Transverse colon (tissue), 4 donors: ENCODE results near the gene ST6GAL1. TPM values are rescaled to one million over a fixed set of nuclear protein-coding genes. Genes with fewer than 3 reads are reported as not detected.

Experiments
- DNase-seq: peaks from one replicate; pipeline ENCODE4 v3.0.0-alpha.2; 2019
- H3K27ac ChIP-seq, 4 donors: fragments of 200-600 bp; sonication (generic); 2 replicates each; pipeline ENCODE4 v1.5.1; 2016 to 2018; ENCODE audit warnings: inconsistent platforms in 4 of 4
- H3K27me3 ChIP-seq: fragments of 200-600 bp; sonication (generic); 2 replicates; pipeline ENCODE4 v1.5.1; 2017; ENCODE audit warnings: inconsistent platforms
- H3K36me3 ChIP-seq, 4 donors: fragments of 200-600 bp; sonication (generic); 2 replicates each; pipeline ENCODE4 v1.5.1; 2017 to 2019; ENCODE audit warnings: inconsistent platforms in 4 of 4
- H3K4me1 ChIP-seq, 4 donors: fragments of 200-600 bp; sonication (generic); 2 replicates each; pipeline ENCODE4 v1.5.1; 2017 to 2020; ENCODE audit warnings: inconsistent platforms in 4 of 4
- H3K4me3 ChIP-seq, 4 donors: fragments of 200-600 bp; sonication (generic); 1 replicate in 1 of 4; 2 replicates in 3 of 4; pipeline versions ENCODE4 v1.5.1 to v1.6.1; 2017 to 2019; ENCODE audit warnings: inconsistent platforms in 4 of 4
- H3K9me3 ChIP-seq, 2 donors: fragments of 200-600 bp; sonication (generic); 2 replicates each; pipeline ENCODE4 v1.5.1; 2017 to 2019; ENCODE audit warnings: inconsistent platforms in 2 of 2
- EP300 ChIP-seq: sonication (generic); formaldehyde crosslinking; IDR thresholded peaks from one replicate; pipeline ENCODE4 v1.6.1; 2017; ENCODE audit warnings: antibody characterized with exemption, low read depth
- POLR2A ChIP-seq: fragments of 450-650 bp; IDR thresholded peaks from one replicate; pipeline ENCODE4 v1.6.1; 2016; ENCODE audit warnings: antibody characterized with exemption, mild to moderate bottlenecking, moderate library complexity
- POLR2AphosphoS5 ChIP-seq, 3 donors: sonication (generic); formaldehyde crosslinking; IDR thresholded peaks; one replicate each; pipeline ENCODE4 v1.6.1; 2016; ENCODE audit warnings: antibody characterized with exemption in 3 of 3
- WGBS, 2 donors: methylation state at CpG; one replicate each; pipeline ENCODE4 v1.1.5; 2018; ENCODE audit warnings: low coverage in 1 of 2; 5-methylcytosine and 5-hydroxymethylcytosine counted together
- in situ Hi-C, 4 donors: fragments of 200-750 bp; cut with MboI; loops; one replicate each; pipeline versions ENCODE4 v1.15.0 to v1.15.1; 2017; ENCODE audit warnings: low sequenced_read_pairs in 3 of 4, low pct_ligation_motif_present in 1 of 4, low pct_unique_long_range_greater_than_20kb in 1 of 4
- intact Hi-C: fragments of 100-400 bp; cut with DNase I; formaldehyde crosslinking; loops from one replicate; pipeline ENCODE4 v1.15.1; 2023; ENCODE audit warnings: low total_unique reads
- total RNA-seq, 4 donors: library from RNA; depleted of rRNA; stranded (reverse); fragments of >200 nt; gene quantifications; one replicate each; pipeline ENCODE4 v1.1.0, GENCODE V29; 2016
- TF ChIP-seq, protein P1 (sequence below), 5 experiments: fragments of 200-600 bp in 3 of 5; fragments of 450-650 bp in 2 of 5; sonication (generic) in 3 of 5; IDR thresholded peaks; 1 replicate in 2 of 5; 2 replicates in 3 of 5; pipeline ENCODE4 v1.5.1; 2016 to 2017; ENCODE audit warnings: antibody characterized with exemption in 5 of 5, inconsistent platforms in 3 of 5, mild to moderate bottlenecking in 2 of 5, moderate library complexity in 1 of 5

The ST6GAL1 gene
- total RNA-seq, 4 donors from 2014 or later = 22.4 to 50.5 (median 31.2) TPM

DNA sequence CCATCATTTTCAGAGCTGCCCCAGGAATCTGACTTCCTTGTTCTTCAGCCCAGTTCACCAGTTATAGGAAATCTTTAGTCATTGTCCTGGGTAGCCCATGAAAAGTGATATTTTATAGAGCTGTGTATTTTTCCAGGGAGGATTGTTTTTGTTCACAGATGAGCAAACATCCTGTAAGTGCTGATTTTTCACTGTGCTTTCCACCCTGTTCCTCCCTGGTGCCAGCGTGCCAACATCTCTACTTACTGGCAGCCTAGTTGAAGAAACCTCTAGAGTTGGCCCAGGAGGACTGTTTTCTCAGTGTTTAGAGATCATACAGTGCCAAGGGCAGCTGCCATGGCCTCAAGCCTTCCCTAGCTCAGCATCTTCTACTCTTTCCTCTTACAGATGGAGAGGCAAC lies 41.3 kb downstream of the ST6GAL1 start:
- Histone ChIP-seq H3K27ac (peak overlapping the region in 1 of 4 donors; percentile 17), H3K36me3 (no peaks in the 10 kb centered on the region), H3K4me3 (no peak overlapping the region), H3K9me3 (no peaks in the 10 kb centered on the region), H3K27me3 (no peaks in the 10 kb centered on the region), H3K4me1 (peaks cover 0 to under 1% (median 0%) of the 10 kb centered on the region in 4 donors)
- DNase-seq = no peak
- in situ Hi-C loops = no loop called here
- intact Hi-C loops = no loop called here
- no peak for TF ChIP-seq EP300
- TF ChIP-seq POLR2A = no peak
- TF ChIP-seq, protein P1, sequence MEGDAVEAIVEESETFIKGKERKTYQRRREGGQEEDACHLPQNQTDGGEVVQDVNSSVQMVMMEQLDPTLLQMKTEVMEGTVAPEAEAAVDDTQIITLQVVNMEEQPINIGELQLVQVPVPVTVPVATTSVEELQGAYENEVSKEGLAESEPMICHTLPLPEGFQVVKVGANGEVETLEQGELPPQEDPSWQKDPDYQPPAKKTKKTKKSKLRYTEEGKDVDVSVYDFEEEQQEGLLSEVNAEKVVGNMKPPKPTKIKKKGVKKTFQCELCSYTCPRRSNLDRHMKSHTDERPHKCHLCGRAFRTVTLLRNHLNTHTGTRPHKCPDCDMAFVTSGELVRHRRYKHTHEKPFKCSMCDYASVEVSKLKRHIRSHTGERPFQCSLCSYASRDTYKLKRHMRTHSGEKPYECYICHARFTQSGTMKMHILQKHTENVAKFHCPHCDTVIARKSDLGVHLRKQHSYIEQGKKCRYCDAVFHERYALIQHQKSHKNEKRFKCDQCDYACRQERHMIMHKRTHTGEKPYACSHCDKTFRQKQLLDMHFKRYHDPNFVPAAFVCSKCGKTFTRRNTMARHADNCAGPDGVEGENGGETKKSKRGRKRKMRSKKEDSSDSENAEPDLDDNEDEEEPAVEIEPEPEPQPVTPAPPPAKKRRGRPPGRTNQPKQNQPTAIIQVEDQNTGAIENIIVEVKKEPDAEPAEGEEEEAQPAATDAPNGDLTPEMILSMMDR (IDR thresholded peaks at IDR 0.05) = no peak
- no peak for TF ChIP-seq POLR2AphosphoS5 (IDR thresholded peaks at IDR 0.05)
- 95% methylated on average over 1 of the region's 1 CpG; no CpG with 5 or more reads in 1 of the 2 donors for WGBS, 2 donors

DNA sequence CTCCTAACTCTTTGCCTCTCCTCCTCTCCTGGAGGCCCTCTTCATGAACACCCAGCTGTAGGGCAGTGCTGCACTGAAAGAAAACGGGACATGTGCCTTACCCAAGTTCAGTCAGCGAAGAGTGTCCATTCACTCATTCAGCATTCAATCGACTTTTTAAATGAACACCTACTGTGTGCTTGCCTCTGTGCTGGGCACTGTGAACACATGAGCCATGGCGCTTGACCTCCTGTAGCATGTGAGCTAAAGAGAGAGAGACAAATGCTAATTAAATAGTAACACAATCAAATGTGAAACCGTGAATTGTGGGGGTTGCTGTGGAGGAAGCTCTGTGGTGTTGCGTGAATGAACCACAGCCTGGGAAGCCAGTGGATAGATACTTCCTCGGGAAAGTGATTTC lies 43.4 kb downstream of the ST6GAL1 start:
- H3K27me3 ChIP-seq = no peaks in the 10 kb centered on the region
- no peak for DNase-seq
- TF ChIP-seq, protein P1 (IDR thresholded peaks at IDR 0.05) = no peak
- TF ChIP-seq EP300 (no peak), POLR2AphosphoS5 (IDR thresholded peaks at IDR 0.05) (no peak), POLR2A (no peak)

DNA sequence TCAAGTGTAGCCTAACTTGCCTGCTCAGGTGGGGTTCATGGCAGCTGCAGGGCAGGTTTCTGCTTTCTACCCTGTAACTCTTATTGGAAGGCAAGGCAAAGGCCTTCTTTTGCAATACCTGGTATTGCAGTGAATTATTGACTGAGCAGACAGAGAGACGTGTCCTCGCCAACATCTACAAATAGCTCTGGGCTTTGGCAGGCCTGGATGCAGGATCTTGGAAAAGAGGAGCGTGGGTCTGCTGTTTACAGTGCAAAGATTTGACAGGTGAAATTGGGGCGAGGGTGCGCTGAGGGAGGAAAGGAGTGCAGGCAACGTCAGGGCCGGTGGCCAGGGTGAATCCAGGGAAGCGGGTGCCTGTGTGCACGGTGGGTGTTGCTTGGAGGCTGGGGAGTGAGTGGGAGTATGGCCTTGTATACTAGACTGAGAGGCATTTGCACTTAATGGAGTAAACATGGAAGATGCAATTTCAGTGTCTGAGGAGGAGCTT lies 44.5 kb downstream of the ST6GAL1 start:
- TF ChIP-seq, protein P1 (IDR thresholded peaks at IDR 0.05) = no peak
- no peak overlapping the region for H3K4me3 ChIP-seq
- no peaks in the 10 kb centered on the region for H3K36me3 ChIP-seq
- H3K27ac ChIP-seq = no peak overlapping the region
- in situ Hi-C loops = no loop called here
- no peaks in the 10 kb centered on the region for H3K27me3 ChIP-seq
- peaks cover 0 to 6% (median 0%) of the 10 kb centered on the region in 4 donors for H3K4me1 ChIP-seq
- intact Hi-C loops = no loop called here
- 90 to 92% methylated on average over 5 to 9 of the region's 9 CpGs for WGBS, 2 donors
- no peaks in the 10 kb centered on the region for H3K9me3 ChIP-seq
- no peak for DNase-seq

More for the DNA sequence above, 43.4 kb downstream of the ST6GAL1 start:
- Histone ChIP-seq H3K4me1 (peaks cover 0 to 6% (median 0%) of the 10 kb centered on the region in 4 donors), H3K4me3 (no peak overlapping the region), H3K9me3 (no peaks in the 10 kb centered on the region), H3K36me3 (no peaks in the 10 kb centered on the region), H3K27ac (no peak overlapping the region)
- 75 to 91% methylated on average over 2 to 7 of the region's 7 CpGs for WGBS, 2 donors
- in situ Hi-C loops = no loop called here
- intact Hi-C loops = no loop called here

DNA sequence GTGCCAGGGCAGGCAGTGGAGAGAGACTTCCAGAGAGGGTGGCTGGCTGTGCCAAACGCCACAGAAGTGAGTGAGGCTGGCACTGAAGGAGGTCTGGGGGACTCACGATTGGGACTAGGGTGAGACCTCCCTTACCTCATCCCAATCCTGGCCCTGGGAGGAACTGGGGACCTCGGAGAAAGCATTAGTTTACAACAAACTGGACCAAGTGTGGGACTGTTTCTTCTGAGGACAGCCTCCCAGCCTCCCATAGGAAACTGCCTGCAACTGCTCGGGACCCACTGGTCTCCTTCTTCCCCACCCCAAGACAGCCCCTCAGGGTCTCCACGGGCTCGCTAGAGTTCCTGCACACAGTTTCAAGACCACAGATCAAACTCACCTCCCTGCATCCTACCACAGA lies 45.4 kb downstream of the ST6GAL1 start:
- 93 to 94% methylated on average over 2 to 6 of the region's 6 CpGs for WGBS, 2 donors
- H3K27me3 ChIP-seq = no peaks in the 10 kb centered on the region
- H3K27ac ChIP-seq = no peak overlapping the region
- no peak for DNase-seq
- intact Hi-C loops = no loop called here
- in situ Hi-C loops = no loop called here
- H3K4me3 ChIP-seq = no peak overlapping the region
- H3K4me1 ChIP-seq = peaks cover 0 to 6% (median 0%) of the 10 kb centered on the region in 4 donors
- H3K36me3 ChIP-seq = no peaks in the 10 kb centered on the region
- no peaks in the 10 kb centered on the region for H3K9me3 ChIP-seq
- no peak for TF ChIP-seq POLR2AphosphoS5 (IDR thresholded peaks at IDR 0.05)
- no peak for TF ChIP-seq POLR2A
- TF ChIP-seq, protein P1 (IDR thresholded peaks at IDR 0.05) = no peak
- no peak for TF ChIP-seq EP300
